SH-SY5Y (cell line): Measurements from ENCODE around the gene NEK5.

Source experiments
- GATA2 ChIP-seq: IDR thresholded peaks from 2 replicates; pipeline ENCODE4 v1.6.1; 2011; ENCODE audit warnings: mild to moderate bottlenecking, low read depth, low read length
- GATA3 ChIP-seq: IDR thresholded peaks from 2 replicates; pipeline ENCODE4 v1.6.1; 2011; ENCODE audit warnings: low read depth, mild to moderate bottlenecking, low read length, moderate library complexity

DNA sequence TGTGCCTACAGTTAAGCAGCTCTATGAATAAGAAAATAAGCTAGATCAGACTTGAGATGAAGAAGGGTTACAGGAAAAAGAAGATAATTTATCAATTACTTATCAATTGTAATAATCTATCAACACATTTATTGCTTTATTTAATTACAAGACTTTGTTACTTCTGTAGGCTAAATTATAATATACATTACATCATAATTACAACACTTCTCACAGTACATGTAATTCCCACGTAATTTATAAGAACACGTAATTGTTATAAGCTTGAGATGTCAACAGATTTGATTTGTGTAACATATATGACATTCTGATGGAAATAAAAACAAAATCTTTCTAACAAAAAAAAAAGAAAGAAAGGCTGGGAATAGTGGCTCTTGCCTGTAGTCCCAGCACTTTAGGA is 36.8 kb downstream of the NEK5 start:
- TF ChIP-seq GATA2: no peak
- TF ChIP-seq GATA3: no peak
